MM.1S (cell line): ENCODE measurements around the gene IFNL2.
"Not testable (repeated sequence)": the region's sequence is repeated elsewhere in the genome, so short reads cannot be mapped to it uniquely, and the experiment has no call there.

Experiments
- EZH2 ChIP-seq: fragments of 300-600 bp; sonication (generic); optimal IDR thresholded peaks from 2 replicates; pipeline ENCODE3; 2017; ENCODE audit warnings: low read depth, mild to moderate bottlenecking, antibody characterized with exemption, low read length, mixed read lengths
- TF ChIP-seq, protein P1 (sequence below): fragments of 300-600 bp; sonication (generic); IDR thresholded peaks from 2 replicates; pipeline ENCODE4 v1.5.1; 2016; ENCODE audit warnings: antibody characterized with exemption, low read length, mixed read lengths

DNA sequence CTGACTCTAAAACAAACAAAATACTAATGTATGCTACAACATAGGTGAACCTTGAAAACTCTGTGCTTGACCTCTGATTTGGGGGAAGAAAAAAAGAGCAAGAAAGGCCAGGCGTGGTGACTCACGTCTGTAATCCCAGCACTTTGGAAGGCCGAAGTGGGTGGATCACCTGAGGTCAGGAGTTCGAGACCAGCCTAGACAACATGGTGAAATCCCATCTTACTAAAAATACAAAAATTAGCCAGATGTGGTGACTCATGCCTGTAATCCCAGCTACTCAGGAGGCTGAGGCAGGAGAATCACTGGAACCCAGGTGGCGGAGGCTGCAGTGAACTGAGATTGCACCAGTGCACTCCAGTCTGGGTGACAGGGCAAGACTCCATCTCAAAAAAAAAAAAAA lies 5.7 kb downstream of the IFNL2 start:
- TF ChIP-seq, protein P1, sequence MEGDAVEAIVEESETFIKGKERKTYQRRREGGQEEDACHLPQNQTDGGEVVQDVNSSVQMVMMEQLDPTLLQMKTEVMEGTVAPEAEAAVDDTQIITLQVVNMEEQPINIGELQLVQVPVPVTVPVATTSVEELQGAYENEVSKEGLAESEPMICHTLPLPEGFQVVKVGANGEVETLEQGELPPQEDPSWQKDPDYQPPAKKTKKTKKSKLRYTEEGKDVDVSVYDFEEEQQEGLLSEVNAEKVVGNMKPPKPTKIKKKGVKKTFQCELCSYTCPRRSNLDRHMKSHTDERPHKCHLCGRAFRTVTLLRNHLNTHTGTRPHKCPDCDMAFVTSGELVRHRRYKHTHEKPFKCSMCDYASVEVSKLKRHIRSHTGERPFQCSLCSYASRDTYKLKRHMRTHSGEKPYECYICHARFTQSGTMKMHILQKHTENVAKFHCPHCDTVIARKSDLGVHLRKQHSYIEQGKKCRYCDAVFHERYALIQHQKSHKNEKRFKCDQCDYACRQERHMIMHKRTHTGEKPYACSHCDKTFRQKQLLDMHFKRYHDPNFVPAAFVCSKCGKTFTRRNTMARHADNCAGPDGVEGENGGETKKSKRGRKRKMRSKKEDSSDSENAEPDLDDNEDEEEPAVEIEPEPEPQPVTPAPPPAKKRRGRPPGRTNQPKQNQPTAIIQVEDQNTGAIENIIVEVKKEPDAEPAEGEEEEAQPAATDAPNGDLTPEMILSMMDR: not testable (repeated sequence)
- not testable (repeated sequence) for TF ChIP-seq EZH2
